GM23338 (cell line): ENCODE results near the gene FYB2.

Experiments used
- EZH2 ChIP-seq: fragments of 200-600 bp; sonication (generic); IDR thresholded peaks from one replicate; pipeline ENCODE4 v1.8.0; 2017; ENCODE audit warnings: antibody characterized with exemption, mild to moderate bottlenecking, low read depth; ENCODE audit not compliant: unreplicated experiment
- JUNB ChIP-seq: IDR thresholded peaks from one replicate; pipeline ENCODE4 v1.6.1; 2016; ENCODE audit warnings: antibody characterized with exemption; ENCODE audit not compliant: unreplicated experiment
- TF ChIP-seq, protein P1 (sequence below), 2 experiments: fragments of 200-600 bp in 1 of 2; sonication (generic) in 1 of 2; conservative IDR thresholded peaks; 2 replicates each; pipeline versions ENCODE4 v1.5.1 to v1.6.1; 2016 to 2017; ENCODE audit warnings: antibody characterized with exemption in 2 of 2, low read depth in 2 of 2, mild to moderate bottlenecking in 2 of 2, moderate library complexity in 1 of 2

DNA sequence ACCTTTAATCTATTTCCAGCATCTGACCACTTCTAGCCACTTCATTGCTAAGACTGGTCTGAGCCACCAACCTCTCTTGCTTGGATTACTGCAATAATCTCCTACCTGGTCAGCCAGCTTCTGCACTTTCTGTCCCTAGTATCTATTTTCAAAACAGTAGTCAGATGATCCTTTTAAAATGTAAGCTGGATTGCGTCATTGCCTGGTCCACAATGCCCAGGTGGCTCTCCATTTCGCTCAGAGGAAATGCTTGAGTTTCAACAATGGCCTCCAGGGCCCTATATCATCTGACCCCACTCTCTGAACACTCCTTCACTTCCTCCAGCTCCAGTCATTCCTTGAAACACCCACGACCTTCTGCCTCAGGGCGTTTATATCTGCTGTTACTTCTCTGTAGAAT is 2.3 kb downstream of the FYB2 start:
- no peak for TF ChIP-seq EZH2
- TF ChIP-seq, protein P1, sequence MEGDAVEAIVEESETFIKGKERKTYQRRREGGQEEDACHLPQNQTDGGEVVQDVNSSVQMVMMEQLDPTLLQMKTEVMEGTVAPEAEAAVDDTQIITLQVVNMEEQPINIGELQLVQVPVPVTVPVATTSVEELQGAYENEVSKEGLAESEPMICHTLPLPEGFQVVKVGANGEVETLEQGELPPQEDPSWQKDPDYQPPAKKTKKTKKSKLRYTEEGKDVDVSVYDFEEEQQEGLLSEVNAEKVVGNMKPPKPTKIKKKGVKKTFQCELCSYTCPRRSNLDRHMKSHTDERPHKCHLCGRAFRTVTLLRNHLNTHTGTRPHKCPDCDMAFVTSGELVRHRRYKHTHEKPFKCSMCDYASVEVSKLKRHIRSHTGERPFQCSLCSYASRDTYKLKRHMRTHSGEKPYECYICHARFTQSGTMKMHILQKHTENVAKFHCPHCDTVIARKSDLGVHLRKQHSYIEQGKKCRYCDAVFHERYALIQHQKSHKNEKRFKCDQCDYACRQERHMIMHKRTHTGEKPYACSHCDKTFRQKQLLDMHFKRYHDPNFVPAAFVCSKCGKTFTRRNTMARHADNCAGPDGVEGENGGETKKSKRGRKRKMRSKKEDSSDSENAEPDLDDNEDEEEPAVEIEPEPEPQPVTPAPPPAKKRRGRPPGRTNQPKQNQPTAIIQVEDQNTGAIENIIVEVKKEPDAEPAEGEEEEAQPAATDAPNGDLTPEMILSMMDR (conservative IDR thresholded peaks at IDR 0.05; ENCODE audit: low read depth in 2 of 2): no peak
- TF ChIP-seq JUNB: no peak
